NK-92 (cell line): ENCODE data around the gene LMX1A.

Source experiments
- DNase-seq: peaks from one replicate; lab custom pipeline; 2025; ENCODE audit not compliant: unreplicated experiment; lab: John Stamatoyannopoulos, UW

Gene LMX1A

GRCh38 chr1:165355977-165356811, at the start of gene LMX1A:
TSS of gene LMX1A (minus strand) at chr1:165356715. CDS start at chr1:165355559, 1,156 bp downstream.
- DNase-seq = no peak

GRCh38 chr1:165403835-165404482, 47.4 kb upstream of the LMX1A start:
- no peak for DNase-seq

GRCh38 chr1:165402517-165403111, 46.1 kb upstream of the LMX1A start:
- DNase-seq = no peak

GRCh38 chr1:165397944-165398343, 41.4 kb upstream of the LMX1A start:
- DNase-seq = no peak

- DNase-seq = no peak
These were observed 39.4 kb upstream of the LMX1A start for GRCh38 chr1:165395901-165396300.

GRCh38 chr1:165395478-165395877, 39.0 kb upstream of the LMX1A start:
- no peak for DNase-seq

- DNase-seq = no peak
These were observed 36.4 kb upstream of the LMX1A start for GRCh38 chr1:165392634-165393571.

- no peak for DNase-seq
These were observed 33.1 kb upstream of the LMX1A start for GRCh38 chr1:165389609-165390008.

- no peak for DNase-seq
These were observed 31.4 kb upstream of the LMX1A start for GRCh38 chr1:165387961-165388360.

- no peak for DNase-seq
These were observed 31.0 kb upstream of the LMX1A start for GRCh38 chr1:165387505-165387904.

- DNase-seq = no peak
These were observed 27.3 kb upstream of the LMX1A start for GRCh38 chr1:165383599-165384405.

- DNase-seq = no peak
These were observed 26.6 kb upstream of the LMX1A start for GRCh38 chr1:165383067-165383466.

GRCh38 chr1:165381745-165382505, 25.4 kb upstream of the LMX1A start:
- DNase-seq = no peak

- DNase-seq = no peak
These were observed 20.3 kb upstream of the LMX1A start for GRCh38 chr1:165376811-165377311.

GRCh38 chr1:165376041-165376810, 19.7 kb upstream of the LMX1A start:
- DNase-seq = no peak

- DNase-seq = no peak
These were observed 19.1 kb upstream of the LMX1A start for GRCh38 chr1:165375623-165376022.

- DNase-seq = no peak
These were observed 15.2 kb upstream of the LMX1A start for GRCh38 chr1:165371588-165372225.

- DNase-seq = no peak
These were observed 12.8 kb upstream of the LMX1A start for GRCh38 chr1:165369255-165369848.
